Measurements from ENCODE around the gene TMEM51. TPM values are rescaled to one million over a fixed set of nuclear protein-coding genes. Genes with fewer than 3 reads are reported as not detected.

TMEM51 gene
- total RNA-seq, 1 donor from 2014 or later: 2.4 TPM

DNA sequence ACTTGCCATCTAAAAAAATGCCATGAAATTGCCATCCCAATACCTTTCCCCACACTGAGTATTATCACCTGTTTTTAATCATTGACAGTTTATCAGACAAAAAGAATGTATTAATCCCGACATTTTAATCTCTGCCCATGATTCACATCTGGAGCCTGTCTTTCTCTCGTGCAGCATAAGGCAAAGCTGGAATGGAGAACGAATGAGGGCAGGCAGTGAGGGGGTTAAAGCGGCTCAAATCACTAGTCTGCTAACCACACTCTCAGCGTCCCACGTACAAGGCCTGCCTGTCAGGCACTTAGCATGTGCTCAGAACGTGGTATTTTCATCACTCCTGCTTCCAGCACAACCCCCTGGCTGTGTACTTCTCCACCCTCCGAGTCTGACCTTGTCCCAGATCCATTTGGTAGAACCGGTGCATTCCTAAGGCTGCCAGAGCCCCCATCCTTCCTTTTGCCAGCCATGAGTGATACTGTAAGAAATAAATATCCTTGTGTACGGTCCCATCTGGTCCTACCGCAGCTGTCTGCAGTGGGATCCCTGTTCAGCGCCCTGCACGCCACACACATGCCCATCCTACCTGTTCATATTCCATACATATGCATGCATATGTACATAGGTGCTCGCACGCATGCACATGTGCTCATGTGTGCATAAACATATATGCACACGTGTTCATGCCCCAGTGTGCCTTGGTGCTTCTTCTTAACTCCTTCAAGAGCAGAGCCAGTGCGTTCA lies 58.8 kb downstream of the TMEM51 start:
- no peak for DNase-seq (ENCODE audit: low spot score)
- ATAC-seq: no peak

DNA sequence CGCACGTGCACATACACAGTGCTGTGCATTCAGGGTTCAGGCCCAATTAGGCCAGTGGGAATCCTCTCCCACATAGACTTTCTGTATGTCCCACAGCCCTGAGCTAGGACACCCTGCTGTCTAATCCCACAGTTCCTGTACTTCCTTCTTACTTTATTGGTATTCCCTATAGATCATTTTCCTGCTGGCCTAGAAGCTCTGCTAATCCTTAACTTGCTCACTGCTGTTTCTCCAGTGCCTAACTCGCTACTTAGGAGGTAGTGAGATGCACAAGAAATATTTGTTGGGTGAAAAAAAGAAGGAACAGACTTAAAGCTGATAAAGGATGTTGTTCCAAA lies 59.4 kb downstream of the TMEM51 start:
- DNase-seq (ENCODE audit: low spot score) (no peak), ATAC-seq (no peak)

DNA sequence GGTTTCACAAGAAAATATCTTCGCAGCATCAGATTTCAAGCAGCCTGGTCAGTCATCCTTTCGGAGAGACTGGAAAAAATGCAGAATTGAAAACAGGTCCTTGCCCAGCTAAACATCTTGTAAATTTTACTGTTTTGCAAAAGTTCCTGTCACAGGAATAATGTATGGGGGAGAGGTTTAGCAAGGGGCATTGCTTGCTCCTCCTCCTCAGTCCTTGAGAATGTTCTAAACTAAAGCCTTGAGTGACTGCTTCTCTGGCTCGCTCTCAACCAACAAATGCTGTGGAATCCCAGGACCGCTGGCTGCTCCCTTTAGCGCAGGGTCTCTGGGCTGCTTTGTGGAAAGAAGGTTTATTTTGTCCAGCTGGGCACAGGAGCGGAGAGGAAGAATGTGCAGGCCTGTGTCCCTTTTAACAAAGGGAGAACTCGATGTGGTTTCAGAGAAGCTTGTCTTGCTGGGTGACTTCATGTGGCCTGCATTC lies 59.8 kb downstream of the TMEM51 start:
- ATAC-seq: no peak

DNA sequence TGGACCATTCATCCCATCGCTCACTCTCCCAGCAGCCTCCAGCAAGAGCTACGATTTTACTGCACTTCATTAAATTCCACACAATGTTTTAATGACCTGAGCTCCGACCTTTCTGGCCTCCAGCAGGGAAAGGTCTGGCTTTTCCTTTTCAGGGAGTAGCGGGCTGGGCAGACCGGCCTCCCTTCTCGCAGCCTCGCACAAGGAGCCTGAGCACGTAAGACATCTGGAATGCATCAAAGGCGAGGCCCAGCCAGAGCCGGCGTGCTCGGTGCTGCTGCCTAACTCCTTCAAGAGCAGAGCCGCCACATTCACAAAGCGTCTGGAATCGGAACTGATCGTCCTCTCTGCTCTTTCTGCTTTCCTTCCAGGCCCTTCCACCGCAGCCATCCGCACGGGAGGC lies 61.0 kb downstream of the TMEM51 start:
- ATAC-seq (peak; percentile 31), DNase-seq (ENCODE audit: low spot score) (no peak)

More for the DNA sequence above, 59.8 kb downstream of the TMEM51 start:
- DNase-seq (ENCODE audit: low spot score): no peak

DNA sequence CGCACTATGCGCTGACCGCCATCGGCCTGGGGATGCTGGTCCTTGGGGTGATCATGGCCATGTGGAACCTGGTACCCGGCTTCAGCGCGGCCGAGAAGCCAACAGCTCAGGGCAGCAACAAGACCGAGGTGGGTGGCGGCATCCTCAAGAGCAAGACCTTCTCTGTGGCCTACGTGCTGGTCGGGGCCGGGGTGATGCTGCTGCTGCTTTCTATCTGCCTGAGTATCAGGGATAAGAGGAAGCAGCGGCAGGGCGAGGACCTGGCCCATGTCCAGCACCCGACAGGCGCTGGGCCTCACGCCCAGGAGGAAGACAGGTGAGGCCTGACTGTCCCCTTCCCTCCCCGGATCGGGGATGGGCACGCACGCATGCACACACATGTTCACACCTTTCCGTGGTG lies 61.6 kb downstream of the TMEM51 start:
- DNase-seq (ENCODE audit: low spot score) (no peak), ATAC-seq (no peak)

DNA sequence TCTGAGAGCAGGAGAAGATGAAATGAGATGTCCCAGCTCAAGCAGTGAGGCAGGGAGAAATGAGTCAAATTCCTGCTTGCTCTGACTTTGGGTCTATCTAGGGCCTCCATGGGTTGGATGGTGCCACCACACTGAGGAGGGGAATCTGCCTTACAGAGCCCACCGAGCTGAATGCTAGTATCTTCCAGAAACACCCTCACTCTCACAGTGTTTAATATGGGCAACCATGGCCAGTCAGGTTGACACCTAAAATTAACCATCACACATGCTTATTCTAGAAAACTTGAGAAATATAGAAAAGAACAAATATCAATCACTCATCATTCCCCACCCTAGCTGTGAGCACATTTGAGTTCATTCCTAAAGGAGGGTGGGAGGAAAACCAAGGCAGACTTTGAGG lies 64.1 kb downstream of the TMEM51 start:
- ATAC-seq (no peak), DNase-seq (ENCODE audit: low spot score) (no peak)

DNA sequence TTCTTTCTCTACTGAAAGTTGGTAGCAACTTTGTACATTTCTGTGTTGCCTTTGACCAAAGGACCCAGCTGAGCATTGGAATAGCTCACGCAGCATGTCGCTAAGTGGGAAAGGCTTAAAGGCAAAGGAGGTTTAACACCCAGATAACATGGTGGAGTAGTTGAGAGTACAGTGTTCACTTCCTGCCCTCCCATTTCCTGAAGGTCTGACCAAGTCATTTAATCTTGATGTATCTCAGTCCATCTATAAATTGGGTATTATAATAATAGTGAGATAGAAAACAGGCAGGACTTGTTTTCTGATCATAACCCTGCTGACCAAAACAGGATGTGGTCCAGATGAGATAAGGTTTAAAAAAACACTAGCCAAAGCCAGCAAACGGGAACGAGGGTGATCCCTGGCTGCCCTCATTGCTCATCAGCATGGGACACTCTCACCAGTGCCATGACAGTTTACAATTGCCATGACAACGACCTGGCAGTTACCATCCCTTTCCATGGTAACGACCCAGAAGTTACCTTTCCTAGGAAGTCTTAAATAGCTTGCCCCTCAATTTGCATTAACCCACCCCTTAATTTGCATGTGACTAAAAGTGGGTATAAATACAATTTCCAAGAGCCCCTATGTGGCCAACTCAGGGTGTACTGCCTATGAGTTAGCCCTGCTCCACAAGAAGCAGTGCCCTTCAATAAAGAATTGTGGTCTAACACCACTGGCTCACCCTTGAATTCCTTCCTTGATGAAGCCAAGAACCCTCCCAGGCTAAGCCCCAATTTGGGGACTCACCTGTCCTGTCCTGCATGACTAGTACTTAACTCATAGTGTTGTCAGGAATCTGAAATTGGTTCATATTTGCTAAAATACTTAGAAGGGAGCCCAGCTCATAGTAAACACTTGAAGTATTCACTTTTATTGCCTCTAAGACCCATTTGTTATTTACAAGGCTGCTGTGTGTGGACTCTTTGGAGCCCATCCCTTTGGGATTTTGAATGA lies 65.0 kb downstream of the TMEM51 start:
- no peak for DNase-seq (ENCODE audit: low spot score)
- peak; percentile 51 for ATAC-seq

DNA sequence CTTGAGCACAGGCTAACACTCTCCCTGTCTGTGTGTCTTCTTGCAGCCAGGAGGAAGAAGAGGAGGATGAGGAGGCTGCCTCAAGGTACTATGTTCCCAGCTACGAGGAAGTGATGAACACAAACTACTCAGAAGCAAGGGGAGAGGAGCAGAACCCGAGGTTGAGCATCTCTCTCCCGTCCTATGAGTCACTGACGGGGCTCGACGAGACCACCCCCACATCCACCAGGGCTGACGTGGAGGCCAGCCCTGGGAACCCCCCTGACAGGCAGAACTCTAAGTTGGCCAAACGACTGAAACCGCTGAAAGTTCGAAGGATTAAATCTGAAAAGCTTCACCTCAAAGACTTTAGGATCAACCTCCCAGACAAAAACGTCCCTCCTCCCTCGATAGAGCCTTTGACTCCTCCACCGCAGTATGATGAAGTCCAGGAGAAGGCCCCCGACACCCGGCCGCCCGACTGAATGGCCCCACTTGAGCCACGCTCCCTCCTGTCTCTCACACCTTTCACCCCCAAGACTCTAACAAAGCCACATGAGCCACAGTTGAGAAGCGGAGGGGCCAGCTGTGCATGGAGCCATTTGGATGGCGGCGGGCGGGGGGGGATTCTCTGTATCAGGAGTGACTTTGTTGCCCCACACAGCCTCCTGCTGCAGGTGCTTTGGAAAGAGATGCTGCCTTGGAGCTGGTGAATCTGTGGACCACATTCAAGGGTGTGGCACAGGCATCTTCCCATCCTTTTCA lies 65.9 kb downstream of the TMEM51 start:
- DNase-seq (ENCODE audit: low spot score) (no peak), ATAC-seq (no peak)

DNA sequence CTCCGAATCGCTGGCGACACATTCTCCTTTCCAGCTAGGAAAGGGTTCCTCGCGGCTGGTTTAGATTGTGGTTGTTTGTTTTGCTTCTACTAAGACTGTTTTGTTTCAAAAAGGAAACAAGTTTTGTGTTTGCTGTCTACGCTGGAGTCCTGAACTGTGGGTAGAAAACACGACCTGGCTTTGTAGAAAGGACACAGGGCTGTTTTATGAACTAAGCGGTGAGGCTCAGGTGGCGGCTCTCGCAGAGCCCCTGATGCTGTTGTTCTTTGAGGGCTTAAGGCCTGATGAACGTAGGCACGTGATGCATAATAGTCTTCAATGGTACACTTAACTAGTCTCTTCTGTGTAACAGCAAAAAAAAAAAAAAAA lies 66.5 kb downstream of the TMEM51 start:
- no peak for ATAC-seq
- no peak for DNase-seq (ENCODE audit: low spot score)

DNA sequence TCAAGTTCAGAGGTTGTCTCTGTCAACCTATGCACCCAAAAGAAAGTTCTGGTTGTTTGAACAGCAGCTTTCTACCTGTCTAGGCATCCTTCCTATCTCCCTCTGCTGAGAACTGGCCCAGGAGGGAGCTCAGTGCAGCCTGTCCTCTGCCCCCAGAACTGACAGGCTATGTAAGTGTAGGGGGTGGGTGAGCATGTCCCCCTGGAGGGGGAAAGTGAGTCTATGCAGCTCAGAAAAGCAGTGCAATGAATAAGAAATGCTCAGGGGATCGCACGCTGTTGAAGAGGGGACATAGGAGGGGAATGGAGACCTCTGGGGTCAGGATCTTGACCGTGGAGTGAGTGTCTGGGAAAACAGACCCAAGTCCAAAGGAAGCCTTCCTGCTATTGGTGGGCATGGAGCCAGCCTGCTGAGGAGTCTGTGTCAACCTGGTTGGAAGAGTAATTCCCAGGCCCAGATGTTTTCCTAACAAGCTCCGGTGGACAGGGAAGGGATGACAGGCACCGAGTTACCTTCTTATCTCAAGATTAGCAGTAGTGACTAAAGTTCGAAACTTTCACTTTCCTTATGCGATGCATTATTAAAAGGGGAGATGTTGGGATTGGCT lies 67.4 kb downstream of the TMEM51 start:
- DNase-seq (ENCODE audit: low spot score) (no peak), ATAC-seq (no peak)

DNA sequence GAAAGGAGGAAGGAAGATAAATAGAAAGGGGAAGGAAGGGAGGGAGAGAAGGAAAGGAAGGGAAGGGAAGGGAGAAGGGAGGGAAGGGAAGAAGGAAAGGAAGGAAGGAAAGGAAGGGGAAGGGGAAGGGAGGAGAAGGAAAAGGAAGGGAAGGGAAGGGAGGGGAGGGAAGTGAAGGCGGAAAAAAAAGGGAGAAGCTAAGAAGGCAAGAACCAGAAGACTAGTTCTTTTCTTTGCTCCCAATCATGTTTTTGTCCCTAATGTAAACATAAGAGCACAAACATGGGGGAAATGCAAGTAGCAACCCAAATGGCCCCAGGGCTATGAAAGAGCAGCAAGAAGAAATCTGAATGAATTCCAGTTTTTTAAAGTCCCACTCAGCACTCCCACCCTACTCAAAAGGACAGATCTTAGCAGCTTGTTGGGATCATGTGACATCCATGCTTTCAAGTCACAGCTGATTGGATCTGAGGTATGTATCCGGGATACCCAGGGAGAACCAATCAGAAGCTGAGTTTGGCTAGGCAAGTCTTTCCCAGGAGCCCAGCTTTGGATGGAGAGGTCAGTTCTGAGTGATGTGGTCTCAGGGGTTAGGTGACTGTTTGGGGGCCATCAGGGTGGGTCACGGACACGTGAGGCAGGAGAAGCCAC lies 69.2 kb downstream of the TMEM51 start:
- DNase-seq (ENCODE audit: low spot score) (no peak), ATAC-seq (no peak)

DNA sequence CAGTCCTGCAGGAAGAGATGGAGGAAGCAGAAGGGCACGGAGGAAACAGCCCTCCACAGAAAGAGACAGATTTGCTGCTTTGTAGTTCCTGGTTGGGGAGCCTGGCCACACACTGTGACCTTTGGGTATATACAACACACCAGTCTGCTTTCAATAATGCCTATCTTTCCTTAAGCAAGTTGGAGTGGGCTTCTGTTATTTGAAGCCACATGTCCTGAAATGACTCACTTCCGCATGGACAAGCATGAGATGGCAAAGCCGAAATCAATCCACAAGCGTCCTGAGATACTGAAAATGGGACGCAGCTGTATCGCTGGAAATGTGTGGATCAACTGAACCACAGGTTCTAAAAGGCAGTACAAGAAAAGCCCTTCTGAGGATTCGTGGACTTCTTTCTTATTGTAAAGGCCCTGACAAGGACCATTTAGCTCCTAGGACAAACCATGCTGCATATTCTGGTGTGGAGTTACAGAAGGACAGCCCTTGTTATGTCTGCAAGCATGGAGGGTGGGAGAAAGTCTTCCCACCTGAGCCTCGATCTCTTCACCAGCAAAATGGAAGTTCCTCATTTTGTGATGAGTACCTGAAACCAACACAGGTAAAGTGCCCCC lies 70.8 kb downstream of the TMEM51 start:
- DNase-seq (ENCODE audit: low spot score): no peak
- ATAC-seq: peak; percentile 33

DNA sequence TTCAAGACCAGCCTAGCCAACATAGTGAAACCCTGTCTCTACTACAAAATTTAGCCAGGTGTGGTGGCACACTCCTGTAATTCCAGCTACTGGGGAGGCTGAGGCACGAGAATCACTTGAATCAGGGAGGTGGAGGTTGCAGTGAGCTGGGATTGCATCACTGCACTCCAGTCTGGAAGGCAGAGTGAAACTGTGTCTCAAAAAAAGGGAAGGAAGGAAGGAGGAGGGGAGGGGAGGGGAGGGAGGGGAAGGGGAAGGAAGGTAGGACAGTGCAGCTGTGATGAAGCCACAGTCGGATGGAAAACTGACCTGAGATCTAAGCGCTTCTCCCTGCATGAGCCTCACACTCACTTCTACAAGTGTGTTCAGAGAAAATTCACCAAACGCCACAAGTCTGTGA lies 71.4 kb downstream of the TMEM51 start:
- DNase-seq (ENCODE audit: low spot score): no peak
- no peak for ATAC-seq

DNA sequence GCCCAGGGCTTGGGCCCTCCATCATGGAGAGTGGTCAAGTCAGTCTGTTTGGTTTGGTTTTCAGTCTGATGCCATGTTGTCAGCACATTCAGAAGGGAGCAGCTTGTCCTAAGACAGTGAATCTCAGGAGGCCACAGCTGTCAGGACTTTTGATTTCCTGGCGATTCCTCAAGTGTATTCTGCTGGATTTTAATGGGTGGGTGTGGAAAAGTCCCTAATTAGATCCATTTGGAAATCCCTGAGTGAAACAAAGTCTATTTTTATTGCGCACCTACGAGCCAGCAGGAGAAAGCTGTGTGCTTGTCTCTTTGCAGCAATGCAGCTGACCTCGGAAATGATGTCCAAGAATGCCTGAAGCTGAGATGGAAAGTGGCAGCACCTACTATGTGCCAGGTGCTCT lies 71.9 kb downstream of the TMEM51 start:
- ATAC-seq (no peak), DNase-seq (ENCODE audit: low spot score) (no peak)

DNA sequence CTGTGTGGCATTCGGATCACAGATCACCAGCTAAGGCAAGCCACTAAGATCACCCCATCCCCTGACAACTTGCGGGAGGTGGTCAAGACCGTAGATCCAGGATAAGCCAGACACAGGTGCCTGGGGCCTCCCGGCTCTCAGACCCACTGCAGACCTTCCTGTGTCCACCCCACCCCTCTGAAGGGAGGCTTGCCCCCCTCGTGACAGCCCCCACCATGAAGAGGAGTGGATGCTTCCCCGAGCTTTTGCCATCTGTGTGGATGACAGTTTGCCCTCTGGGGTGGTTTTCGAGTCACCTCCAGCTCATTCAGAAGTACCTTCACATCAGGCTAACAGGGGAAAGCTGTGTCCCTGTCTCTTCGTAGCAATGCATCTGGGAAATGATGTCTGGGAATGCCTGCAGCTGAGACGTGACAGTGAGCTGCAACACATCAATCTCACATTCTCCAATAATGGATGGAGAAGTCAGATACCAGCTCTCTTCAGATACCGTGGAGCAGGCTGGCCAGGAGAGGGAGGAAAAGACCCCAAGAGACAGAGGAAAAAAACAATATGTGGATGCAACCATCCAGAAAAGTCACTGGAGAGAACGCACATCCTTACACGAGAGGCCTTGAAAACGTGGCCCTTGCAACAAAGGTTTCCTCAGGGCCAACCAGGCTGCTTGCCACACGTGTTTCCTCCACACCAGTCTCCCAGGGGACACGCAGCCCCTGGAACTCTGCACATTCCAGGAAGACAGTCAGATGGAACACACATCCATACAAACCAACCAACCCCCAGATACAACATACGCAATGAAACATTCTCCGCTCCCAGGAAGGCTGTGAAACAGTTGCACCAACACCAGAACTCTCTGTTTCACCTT lies 73.1 kb downstream of the TMEM51 start:
- DNase-seq (ENCODE audit: low spot score) (no peak), ATAC-seq (no peak)

DNA sequence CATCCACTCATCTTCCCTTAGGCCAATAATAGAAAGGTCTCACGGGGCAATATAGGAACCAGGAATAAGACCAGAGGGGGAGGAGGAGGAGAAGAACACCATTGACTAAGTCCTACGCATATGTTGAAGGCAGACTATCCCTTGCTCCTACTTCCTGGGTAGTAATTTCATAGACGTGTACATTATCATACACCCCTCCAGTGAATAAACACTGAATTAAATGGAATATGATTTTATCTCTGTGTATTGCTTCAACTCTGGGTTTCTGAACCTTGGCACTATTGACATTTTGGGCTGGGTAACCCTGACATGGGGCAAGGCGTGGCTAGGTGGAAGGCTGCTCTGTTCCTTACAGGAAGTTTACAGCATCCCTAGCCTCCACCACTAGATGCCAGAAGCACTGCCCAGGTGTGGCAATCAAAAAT lies 76.2 kb downstream of the TMEM51 start:
- DNase-seq (ENCODE audit: low spot score) (no peak), ATAC-seq (no peak)

DNA sequence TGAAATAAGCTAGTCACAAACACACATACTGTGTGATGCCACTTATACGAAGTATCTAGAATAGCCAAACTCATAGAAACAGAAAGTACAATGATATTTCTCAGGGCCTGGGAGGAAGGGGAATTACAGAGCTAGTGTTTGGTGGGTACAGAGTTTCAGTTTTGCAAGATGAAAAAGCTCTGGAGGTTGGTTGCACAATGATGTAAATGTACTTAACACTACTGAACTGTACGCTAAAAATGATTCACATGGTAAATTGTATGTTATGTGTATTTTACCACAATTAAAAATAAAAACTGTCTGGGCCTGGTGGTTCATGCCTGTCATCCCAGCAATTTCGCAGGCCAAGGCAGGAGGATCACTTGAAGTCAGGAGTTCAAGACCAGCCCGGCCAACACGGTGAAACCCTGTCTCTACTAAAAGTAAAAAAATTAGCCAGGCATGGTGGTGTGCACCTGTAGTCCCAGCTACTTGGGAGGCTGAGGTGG lies 78.2 kb downstream of the TMEM51 start:
- no peak for ATAC-seq
- no peak for DNase-seq (ENCODE audit: low spot score)

DNA sequence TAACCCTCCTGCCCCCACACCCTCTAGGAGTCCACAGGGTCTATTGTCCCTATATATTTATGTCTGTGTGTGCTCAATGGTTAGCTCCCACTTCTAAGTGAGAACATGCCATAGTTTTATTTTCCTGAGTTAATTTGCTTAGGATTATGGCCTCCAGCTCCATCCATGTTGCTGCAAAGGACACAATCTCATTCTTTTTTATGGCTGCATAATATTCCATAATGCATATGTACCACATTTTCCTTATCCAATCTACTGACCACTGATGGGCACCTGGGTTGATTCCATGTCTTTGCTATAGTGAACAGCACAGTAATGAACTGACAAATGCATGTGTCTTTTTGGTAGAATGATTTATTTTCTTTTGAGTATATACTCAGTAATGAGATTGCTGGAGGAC lies 80.1 kb downstream of the TMEM51 start:
- ATAC-seq (no peak), DNase-seq (ENCODE audit: low spot score) (no peak)

DNA sequence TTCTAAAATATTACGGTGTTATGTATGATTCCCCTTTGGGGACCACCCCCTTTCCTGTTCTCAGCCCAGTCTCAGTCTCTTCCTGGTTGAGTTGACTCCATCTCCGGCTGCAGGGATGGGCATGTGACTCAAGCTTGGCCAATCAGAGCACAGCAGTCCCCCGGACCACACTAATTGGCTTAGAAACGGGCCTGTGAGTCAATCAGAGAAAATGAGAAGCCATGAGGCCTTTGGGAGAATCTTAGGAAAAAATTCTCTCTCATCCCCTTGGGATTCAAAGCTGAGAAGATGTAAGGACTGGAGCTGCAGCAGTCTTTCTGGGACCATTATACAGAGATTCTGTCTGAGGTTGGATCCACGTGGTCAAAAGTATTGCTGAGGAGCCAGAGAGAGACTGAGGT lies 82.8 kb downstream of the TMEM51 start:
- ATAC-seq (no peak), DNase-seq (ENCODE audit: low spot score) (no peak)
